ENCODE data around the gene FADS3.

The FADS3 gene

GRCh38 chr11:61855939-61856680, 35.2 kb downstream of the FADS3 start:
- DNase-seq (ENCODE audit: low read depth) = no peak

DNA sequence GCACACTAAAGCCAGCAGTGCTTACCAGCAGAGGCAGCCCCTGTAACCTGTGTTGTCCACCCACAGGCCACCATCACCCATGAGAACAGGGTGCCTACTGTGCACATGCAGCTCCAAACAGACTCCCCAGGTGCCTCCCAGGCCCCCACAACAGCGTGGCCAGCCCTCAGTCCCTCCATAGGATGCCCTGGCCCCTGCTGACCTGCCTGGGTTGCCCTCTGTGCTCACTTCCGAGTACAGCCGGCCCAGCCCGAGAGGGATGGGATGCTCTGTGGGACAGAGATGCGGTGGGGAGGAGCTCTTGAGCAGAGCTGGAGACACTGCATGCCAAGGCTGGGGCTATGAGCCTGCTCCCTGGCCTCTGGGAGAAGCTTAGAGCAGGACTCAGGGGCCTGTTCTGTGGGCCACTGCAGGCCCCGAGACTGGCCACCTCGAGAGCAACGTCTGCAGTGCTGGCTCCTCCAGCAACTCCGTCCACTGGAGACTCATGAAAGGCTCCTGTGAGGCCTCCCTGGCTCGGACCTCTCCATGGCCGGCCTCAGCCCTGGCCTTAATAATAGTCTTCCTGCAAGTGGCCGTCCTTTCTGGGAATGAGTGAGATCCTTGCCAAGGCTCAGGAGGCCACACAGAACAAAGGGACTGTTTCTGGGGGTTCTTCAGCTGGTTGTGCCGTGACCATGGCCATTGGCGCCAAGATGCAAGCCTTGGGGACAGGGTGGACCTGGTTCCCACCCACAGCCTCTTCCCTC, 36.2 kb downstream of the FADS3 start:
- DNase-seq (ENCODE audit: low read depth) = no peak

DNA sequence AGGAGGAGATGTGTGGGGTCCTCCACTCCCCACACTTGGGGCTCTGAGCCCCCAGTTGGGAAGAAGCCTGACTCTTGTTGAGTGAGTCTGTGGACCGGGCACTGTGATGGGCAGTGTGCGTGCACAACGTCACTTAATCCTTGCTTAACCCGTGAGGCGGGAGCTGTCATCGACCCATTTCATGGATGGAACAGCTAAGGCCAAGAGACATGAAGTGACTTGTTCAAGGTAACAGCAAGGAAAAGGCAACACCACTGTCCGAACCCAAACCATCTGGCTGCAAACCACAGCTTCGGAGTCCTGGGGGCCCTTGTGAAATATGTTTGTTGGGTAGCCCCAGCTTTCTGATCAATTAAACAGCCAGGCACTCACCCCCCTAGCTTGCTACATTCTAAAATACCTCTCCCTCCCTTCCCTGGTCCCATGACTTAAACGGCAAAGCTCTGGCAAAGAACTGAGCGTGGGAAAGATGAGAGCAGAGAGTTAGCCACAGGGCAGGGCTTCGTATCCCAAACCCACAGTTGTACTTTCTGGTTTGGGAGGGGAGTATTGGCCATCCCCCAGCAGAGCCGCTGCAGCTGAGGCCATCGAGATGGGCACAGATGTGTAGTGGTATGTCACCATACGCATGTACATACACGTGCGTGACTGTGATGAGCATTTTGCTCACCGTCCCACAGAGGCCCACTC, 37.0 kb downstream of the FADS3 start:
- DNase-seq (ENCODE audit: low read depth) = no peak

DNA sequence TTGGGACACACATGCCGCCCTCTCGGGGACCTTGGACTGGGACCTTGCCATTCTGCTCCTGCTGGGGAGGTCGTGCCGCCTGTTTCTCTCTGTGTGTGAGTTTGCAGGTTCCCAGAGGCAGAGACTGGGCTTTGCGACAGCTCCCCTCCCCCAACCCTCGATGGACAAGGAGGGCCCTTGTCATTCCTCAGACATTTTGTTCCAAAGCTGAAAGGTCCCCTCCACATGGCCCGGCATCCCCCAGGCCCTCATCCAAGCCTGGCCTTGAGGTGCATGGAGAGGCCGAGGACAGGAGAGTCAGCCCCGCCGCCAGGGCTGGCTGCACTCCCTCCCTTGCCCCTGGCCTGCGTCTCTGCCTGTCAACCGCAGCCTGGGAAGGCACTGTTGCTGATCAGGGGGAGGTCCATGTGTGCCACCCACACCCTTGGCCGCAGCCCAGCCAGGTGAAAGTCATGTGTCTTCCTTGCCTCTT, 37.6 kb downstream of the FADS3 start:
- no peak for DNase-seq (ENCODE audit: low read depth)

GRCh38 chr11:61851900-61852295, 39.4 kb downstream of the FADS3 start:
- DNase-seq (ENCODE audit: low read depth) = no peak

DNA sequence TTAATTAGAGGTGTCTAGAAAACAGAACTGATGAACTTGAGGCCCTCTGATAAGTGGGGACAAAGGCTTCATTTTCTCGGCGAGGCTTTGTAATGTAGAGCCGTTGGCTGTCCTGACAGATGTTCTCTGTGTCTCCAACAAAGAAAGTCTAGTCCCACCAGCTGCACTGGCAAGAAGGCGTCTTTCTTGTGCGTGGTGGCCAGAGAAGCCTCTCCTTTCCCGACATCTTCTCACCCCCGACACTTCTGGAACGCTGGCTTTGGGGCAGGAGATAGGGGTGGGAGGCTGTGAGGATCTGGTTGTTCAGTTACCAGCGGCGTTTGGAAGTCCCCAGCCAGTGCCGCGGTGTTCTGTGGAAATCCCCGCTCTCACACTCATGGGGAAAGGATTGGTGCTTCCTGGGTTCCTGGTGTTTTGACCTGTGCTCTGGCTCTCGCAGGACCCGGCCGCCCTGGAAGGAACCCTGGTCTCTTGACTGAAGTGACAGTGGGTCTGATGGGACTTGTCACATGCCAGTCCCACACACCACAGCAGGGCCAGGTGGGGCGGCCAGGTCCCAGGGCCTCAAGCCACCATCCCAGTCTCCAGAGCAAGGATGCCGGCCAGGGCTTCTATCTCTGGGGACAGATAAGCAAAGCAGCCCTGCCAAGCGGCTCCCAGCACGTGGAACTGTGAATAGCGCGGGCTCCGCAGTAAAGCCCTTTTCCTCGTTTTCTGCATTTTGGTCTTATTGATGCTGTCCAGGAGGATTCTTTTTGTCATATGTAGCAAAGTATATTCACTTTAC, 40.0 kb downstream of the FADS3 start:
- no peak for DNase-seq (ENCODE audit: low read depth)

DNA sequence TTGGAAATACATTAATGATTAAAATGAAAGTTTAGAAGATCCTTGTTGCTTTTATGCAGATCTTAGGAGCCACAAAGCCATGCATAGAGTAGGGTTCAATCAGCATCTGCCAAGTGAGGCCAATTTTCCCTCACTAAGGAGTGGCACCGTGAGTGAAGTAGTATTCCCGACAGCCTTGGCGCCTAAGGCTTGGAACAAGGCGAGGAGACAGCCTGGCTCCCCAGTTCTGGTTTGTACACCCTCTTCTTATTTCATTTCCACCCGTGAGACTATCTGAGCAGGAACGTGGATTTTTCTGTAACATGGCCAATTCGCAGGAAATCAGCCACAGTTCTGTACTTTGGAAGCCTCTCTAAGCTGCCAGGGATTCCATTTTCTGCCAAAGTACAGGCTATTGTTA, 40.7 kb downstream of the FADS3 start:
- no peak for DNase-seq (ENCODE audit: low read depth)

DNA sequence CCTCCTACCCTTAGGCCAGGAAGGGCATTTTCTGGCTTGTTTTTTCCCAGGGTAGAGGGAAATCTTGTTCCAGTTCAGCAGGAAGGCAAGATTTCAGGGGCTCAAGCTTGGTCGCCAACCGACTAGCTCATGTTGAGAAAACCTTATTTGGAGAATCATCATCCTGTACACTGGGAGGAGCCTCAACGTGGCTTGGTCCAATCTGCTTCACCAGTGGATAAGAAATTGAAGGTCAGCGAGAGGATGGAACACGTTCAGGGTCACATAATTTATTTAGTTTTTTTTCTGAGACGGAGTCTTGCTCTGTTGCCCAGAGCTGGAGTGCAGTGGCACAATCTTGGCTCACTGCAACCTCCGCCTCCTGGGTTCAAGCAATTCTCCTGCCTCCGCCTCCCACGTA, 42.7 kb downstream of the FADS3 start:
- DNase-seq (ENCODE audit: low read depth) = no peak

DNA sequence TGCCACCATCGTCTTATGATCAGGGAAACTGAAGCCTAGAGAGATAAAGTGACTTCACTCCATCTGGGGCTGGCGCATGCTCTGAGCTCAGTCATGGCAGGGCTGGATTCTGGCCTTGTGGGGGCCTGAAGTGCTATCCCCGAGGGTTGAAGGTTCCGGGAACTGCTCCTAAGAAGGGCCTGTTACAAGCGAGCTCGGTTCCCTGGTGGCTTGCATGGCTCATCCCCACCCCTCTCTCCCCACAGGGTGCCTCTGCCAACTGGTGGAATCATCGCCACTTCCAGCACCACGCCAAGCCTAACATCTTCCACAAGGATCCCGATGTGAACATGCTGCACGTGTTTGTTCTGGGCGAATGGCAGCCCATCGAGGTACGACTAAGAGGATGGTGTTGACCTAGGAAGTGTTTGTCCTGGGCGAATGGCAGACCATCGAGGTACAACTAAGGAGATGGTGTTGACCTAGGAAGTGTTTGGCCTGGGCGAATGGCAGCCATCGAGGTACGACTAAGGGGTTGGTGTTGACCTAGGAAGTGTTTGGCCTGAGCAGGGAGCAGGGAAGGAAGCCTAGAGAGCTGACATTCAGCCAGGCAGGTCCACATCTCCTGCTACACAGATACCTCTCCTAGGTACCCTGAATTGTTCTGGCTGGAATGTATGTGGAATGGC, 43.3 kb downstream of the FADS3 start:
- no peak for DNase-seq (ENCODE audit: low read depth)

- DNase-seq (ENCODE audit: low read depth) = no peak
These were observed 44.9 kb downstream of the FADS3 start for GRCh38 chr11:61846362-61847020.

GRCh38 chr11:61844909-61845565, 46.3 kb downstream of the FADS3 start:
- DNase-seq (ENCODE audit: low read depth) = no peak

DNA sequence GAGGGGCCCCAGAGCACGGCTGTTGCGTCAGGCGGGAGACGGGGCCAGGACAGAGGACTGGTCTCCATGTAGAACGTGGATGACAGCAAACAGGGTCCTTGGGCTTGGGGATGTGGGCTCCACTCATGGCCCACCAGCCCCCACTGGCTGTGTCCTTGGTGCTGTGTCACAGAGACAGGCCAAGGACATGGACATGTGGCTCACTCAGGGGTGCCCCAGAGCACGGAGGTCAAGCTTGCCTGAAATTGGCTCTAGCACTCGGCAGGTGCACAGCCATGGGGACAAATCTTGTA, 48.9 kb downstream of the FADS3 start:
- DNase-seq (ENCODE audit: low read depth) = no peak

DNA sequence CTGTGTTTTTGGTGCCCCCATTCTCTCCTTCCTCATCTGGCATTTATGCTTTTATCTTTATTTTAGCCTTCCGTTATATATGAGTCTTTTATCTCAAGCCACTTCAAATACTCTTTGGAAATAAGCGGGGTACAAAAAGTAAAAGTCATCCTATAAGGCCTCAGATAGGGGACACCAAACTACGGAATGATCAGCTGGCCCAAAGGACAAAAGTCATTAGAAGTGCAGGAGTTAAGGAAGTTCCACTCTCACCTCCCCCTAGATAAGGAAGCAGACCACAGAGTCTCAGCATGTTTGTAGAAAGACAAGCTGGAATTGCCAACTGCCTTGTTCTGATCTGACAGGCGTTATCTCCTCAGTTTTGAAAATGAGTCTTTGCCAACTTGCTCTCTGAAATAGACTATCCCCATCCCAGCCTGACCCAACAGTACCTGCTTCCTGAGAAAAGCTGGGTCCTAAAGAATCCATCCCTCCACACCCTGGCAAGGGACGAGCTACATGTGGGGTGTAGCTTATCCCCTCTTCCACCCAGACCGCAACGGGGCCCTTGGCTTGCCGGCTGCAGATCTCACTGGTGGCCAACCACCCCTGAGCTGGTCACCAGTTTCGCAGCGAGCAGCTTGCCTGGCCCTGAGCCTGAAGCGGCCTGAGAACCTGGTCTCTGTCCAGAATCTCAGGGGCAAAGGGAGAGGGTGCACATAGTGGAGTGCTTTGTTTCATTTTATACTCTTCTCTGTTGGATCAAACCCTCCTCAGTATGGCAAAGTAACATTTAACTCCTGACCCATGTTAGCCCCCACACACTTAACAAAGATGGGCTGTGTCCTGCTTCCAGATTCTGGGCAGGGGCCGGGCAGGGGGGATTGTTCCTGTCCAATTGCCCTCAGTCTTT, 49.5 kb downstream of the FADS3 start:
- no peak for DNase-seq (ENCODE audit: low read depth)

DNA sequence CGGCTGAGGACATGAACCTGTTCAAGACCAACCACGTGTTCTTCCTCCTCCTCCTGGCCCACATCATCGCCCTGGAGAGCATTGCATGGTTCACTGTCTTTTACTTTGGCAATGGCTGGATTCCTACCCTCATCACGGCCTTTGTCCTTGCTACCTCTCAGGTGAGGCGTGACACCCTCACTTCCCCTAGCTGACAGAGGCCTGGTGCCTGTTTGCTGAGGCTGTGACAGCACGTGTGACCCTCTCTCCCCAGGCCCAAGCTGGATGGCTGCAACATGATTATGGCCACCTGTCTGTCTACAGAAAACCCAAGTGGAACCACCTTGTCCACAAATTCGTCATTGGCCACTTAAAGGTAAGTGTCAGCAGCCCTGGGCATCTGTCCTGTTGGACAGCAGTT, 51.0 kb downstream of the FADS3 start:
- DNase-seq (ENCODE audit: low read depth) = no peak

DNA sequence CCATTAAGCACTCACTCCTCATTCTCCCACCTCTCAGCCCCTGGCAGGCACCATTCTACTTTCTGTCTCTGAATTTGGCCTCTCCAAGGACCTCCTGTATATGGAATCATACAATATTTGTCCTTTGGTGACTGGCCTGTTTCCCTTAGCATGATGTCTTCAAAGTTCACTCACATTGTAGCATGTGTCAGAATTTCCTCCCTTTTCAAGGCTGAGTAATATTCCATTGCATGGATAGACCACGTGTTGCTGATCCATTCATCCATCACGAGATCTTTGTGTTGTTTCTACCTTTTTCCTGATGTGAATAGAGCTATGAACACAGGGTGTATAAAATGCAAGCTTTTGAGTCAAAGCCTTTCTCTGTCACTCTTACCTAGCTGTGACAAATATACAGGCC, 51.6 kb downstream of the FADS3 start:
- no peak for DNase-seq (ENCODE audit: low read depth)

- DNase-seq (ENCODE audit: low read depth) = no peak
These were observed 52.4 kb downstream of the FADS3 start for GRCh38 chr11:61838921-61839320.

DNA sequence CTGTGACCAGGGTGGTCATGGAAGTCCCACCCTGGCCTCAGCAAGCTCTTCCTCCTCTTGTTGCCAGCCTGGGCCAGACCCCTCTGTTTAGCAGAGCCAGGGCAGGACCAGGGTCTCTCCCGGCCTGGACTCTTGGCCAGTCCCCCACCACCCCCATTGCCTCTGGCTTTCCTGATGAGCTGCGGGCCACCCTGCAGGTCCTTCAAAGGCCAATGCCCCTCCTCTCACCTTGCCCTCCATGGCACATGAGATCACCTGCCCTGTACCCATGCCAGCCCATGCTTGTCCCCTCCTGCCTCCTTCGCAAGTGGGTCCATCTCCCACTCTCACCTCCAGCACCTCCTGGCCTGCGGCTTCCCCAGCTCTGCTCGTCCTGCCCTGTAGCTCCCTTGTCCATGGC, 52.8 kb downstream of the FADS3 start:
- no peak for DNase-seq (ENCODE audit: low read depth)

GRCh38 chr11:61837411-61838005, 53.8 kb downstream of the FADS3 start:
- DNase-seq (ENCODE audit: low read depth) = no peak

- no peak for DNase-seq (ENCODE audit: low read depth)
These were observed 55.2 kb downstream of the FADS3 start for GRCh38 chr11:61836193-61836592.

Data from non-pigmented ciliary epithelial cell (primary cell).